Upper lobe of left lung (tissue), 6 donors: ENCODE data around the gene TMEM170A. TPM values are rescaled to one million over a fixed set of nuclear protein-coding genes. Genes with fewer than 3 reads are reported as not detected.

ENCODE experiments used
- ATAC-seq, 2 donors: fragments of 200-7000 bp; cut with Tn5 transposase; one replicate each; pipeline ENCODE4 v1.9.1; 2022; ENCODE audit warnings: mild to moderate bottlenecking in 2 of 2, moderate library complexity in 2 of 2; ENCODE audit not compliant: low FRiP score in 2 of 2
- DNase-seq, 2 donors: peaks; one replicate each; pipeline ENCODE4 v3.0.0-alpha.2; 2019 to 2020
- H3K27ac ChIP-seq, 4 donors: fragments of 200-600 bp; sonication (generic); one replicate each; pipeline ENCODE4 v1.5.1; 2016 to 2019
- H3K27me3 ChIP-seq, 4 donors: fragments of 200-600 bp; sonication (generic); one replicate each; pipeline ENCODE4 v1.5.1; 2017 to 2019
- H3K36me3 ChIP-seq, 4 donors: fragments of 200-600 bp; sonication (generic); one replicate each; pipeline ENCODE4 v1.5.1; 2016 to 2019
- H3K4me1 ChIP-seq, 4 donors: fragments of 200-600 bp; sonication (generic); one replicate each; pipeline ENCODE4 v1.5.1; 2018 to 2019
- H3K4me3 ChIP-seq, 4 donors: fragments of 200-600 bp; sonication (generic); one replicate each; pipeline ENCODE4 v1.5.1; 2017 to 2019; ENCODE audit warnings: mild to moderate bottlenecking in 2 of 4, moderate library complexity in 1 of 4
- H3K9me3 ChIP-seq, 4 donors: fragments of 200-600 bp; sonication (generic); one replicate each; pipeline ENCODE4 v1.5.1; 2018 to 2019
- CTCF ChIP-seq, 6 experiments: fragments of 450-650 bp in 4 of 6; fragments of 200-600 bp in 2 of 6; sonication (generic) in 2 of 6; IDR thresholded peaks; one replicate each; pipeline ENCODE4 v1.5.1; 2016 to 2019; ENCODE audit warnings: antibody characterized with exemption in 6 of 6
- EP300 ChIP-seq, 4 donors: sonication (generic); formaldehyde crosslinking; IDR thresholded peaks; one replicate each; pipeline ENCODE4 v1.5.1; 2017; ENCODE audit warnings: antibody characterized with exemption in 4 of 4, control low read depth in 2 of 4
- POLR2A ChIP-seq, 4 donors: fragments of 450-650 bp; IDR thresholded peaks; one replicate each; pipeline ENCODE4 v1.5.1; 2016 to 2017; ENCODE audit warnings: antibody characterized with exemption in 4 of 4, mild to moderate bottlenecking in 2 of 4
- POLR2AphosphoS5 ChIP-seq, 2 donors: sonication (generic); formaldehyde crosslinking; IDR thresholded peaks; one replicate each; pipeline ENCODE4 v1.5.1; 2017; ENCODE audit warnings: antibody characterized with exemption in 2 of 2
- WGBS, 2 donors: methylation state at CpG; one replicate each; pipeline ENCODE4 v1.1.5; 2017 to 2018; 5-methylcytosine and 5-hydroxymethylcytosine counted together
- total RNA-seq, 6 donors: library from RNA; depleted of rRNA in 4 of 6; stranded (reverse); fragments of >200 nt in 4 of 6; gene quantifications; one replicate each; pipeline versions ENCODE4 v1.1.0 to v1.2.1, GENCODE V29; 2016 to 2021
- donor health status: DM: no; HTN: no; CAD: no; lungs with moderate emphysema.
- donor health status: DM: no; HTN: yes; CAD: no; lungs with severe emphysema.

Gene TMEM170A
- total RNA-seq, 6 donors from 2014 or later = 11.5 to 31.6 (median 25.5) TPM

DNA sequence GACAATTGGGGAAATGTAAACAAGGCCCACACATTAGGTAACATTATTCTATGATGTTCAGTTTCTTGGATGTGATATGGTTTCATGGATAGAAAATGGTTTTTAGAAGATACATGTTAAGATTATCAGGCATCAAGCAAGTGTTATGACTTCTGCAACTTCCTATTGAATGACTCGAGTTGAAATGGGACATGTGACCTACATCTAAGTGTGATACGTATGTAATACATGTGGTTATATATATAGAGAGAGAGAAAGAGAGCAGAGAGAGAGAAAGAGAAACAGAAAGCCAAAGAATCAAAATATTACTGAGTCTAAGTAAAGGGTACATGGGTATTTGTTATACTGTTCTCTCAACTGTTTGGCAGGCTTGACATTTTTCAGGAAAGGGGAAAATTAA lies 1.7 kb downstream of the TMEM170A start:
- Histone ChIP-seq H3K36me3 (no peaks in the 10 kb centered on the region), H3K27ac (no peak overlapping the region), H3K27me3 (no peaks in the 10 kb centered on the region), H3K9me3 (no peaks in the 10 kb centered on the region), H3K4me1 (peaks cover 0 to 32% (median 10%) of the 10 kb centered on the region in 4 donors), H3K4me3 (peak overlapping the region in 1 of 4 donors; percentile 100)
- WGBS, 2 donors = 20% methylated on average over 2 of the region's 2 CpGs
- ATAC-seq (no peak), DNase-seq (no peak)
- TF ChIP-seq POLR2A (IDR thresholded peaks at IDR 0.05) (no peak), EP300 (IDR thresholded peaks at IDR 0.05) (no peak), POLR2AphosphoS5 (IDR thresholded peaks at IDR 0.05) (no peak), CTCF (IDR thresholded peaks at IDR 0.05) (no peak)

GRCh38 chr16:75461575-75461974 lies 2.9 kb downstream of the TMEM170A start:
- Histone ChIP-seq H3K27me3 (no peaks in the 10 kb centered on the region), H3K36me3 (no peaks in the 10 kb centered on the region), H3K4me1 (peaks cover 0 to 32% (median 10%) of the 10 kb centered on the region in 4 donors), H3K9me3 (no peaks in the 10 kb centered on the region), H3K4me3 (no peak overlapping the region), H3K27ac (no peak overlapping the region)
- ATAC-seq (no peak), DNase-seq (no peak)
- WGBS, 2 donors = 56 to 64% methylated on average over 2 of the region's 2 CpGs
- no peak for TF ChIP-seq POLR2A (IDR thresholded peaks at IDR 0.05)
- TF ChIP-seq POLR2AphosphoS5 (IDR thresholded peaks at IDR 0.05) = no peak
- no peak for TF ChIP-seq EP300 (IDR thresholded peaks at IDR 0.05)
- no peak for TF ChIP-seq CTCF (IDR thresholded peaks at IDR 0.05)

- WGBS, 2 donors = 33 to 52% methylated on average over 1 of the region's 1 CpG
- no peak for DNase-seq
- no peaks in the 10 kb centered on the region for H3K9me3 ChIP-seq
- H3K4me1 ChIP-seq = peaks cover 0 to 32% (median 11%) of the 10 kb centered on the region in 4 donors
- ATAC-seq = no peak
- no peak for TF ChIP-seq CTCF (IDR thresholded peaks at IDR 0.05)
- no peak for TF ChIP-seq POLR2AphosphoS5 (IDR thresholded peaks at IDR 0.05)
- TF ChIP-seq EP300 (IDR thresholded peaks at IDR 0.05) = no peak
- TF ChIP-seq POLR2A (IDR thresholded peaks at IDR 0.05) = no peak
- no peaks in the 10 kb centered on the region for H3K36me3 ChIP-seq
- H3K27me3 ChIP-seq = no peaks in the 10 kb centered on the region
- H3K4me3 ChIP-seq = no peak overlapping the region
- no peak overlapping the region for H3K27ac ChIP-seq
These were observed 4.0 kb downstream of the TMEM170A start for GRCh38 chr16:75460446-75460845.

- no peak for DNase-seq
- Histone ChIP-seq H3K4me1 (peaks cover 0 to 32% (median 11%) of the 10 kb centered on the region in 4 donors), H3K4me3 (no peak overlapping the region), H3K36me3 (no peaks in the 10 kb centered on the region), H3K27me3 (no peaks in the 10 kb centered on the region), H3K27ac (no peak overlapping the region), H3K9me3 (no peaks in the 10 kb centered on the region)
- ATAC-seq = no peak
- TF ChIP-seq POLR2A (IDR thresholded peaks at IDR 0.05) (no peak), EP300 (IDR thresholded peaks at IDR 0.05) (no peak), CTCF (IDR thresholded peaks at IDR 0.05) (no peak), POLR2AphosphoS5 (IDR thresholded peaks at IDR 0.05) (no peak)
- 98 to 100% methylated on average over 2 to 4 of the region's 4 CpGs for WGBS, 2 donors
These were observed 4.8 kb downstream of the TMEM170A start for GRCh38 chr16:75459691-75460090.

- Histone ChIP-seq H3K4me3 (no peak overlapping the region), H3K27ac (no peak overlapping the region), H3K36me3 (no peaks in the 10 kb centered on the region), H3K4me1 (peaks cover 0 to 26% (median 11%) of the 10 kb centered on the region in 4 donors), H3K9me3 (no peaks in the 10 kb centered on the region), H3K27me3 (no peaks in the 10 kb centered on the region)
- WGBS, 2 donors = 93 to 96% methylated on average over 2 of the region's 2 CpGs
- ATAC-seq = no peak
- no peak for DNase-seq
- TF ChIP-seq POLR2AphosphoS5 (IDR thresholded peaks at IDR 0.05) (no peak), EP300 (IDR thresholded peaks at IDR 0.05) (no peak), CTCF (IDR thresholded peaks at IDR 0.05) (no peak), POLR2A (IDR thresholded peaks at IDR 0.05) (no peak)
These were observed 6.0 kb downstream of the TMEM170A start for GRCh38 chr16:75458439-75458838.
